H1 (cell line): ENCODE data around the gene VAMP2. TPM values are rescaled to one million over a fixed set of nuclear protein-coding genes. Genes with fewer than 3 reads are reported as not detected.
A peak's percentile ranks its signal among the peaks of the same experiment; 100 is the strongest.

ENCODE experiments used
- CTCF ChIA-PET: fragments of 300-600 bp; sonication (Branson Sonifier 250); formaldehyde crosslinking; loops from one replicate; lab custom pipeline; 2021; ENCODE audit not compliant: partially characterized antibody; lab: Charles Lee
- POLR2A ChIA-PET: fragments of 300-600 bp; sonication (Branson Sonifier 250); formaldehyde crosslinking; loops from one replicate; lab custom pipeline; 2021; ENCODE audit warnings: inconsistent platforms; ENCODE audit not compliant: partially characterized antibody; lab: Charles Lee
- DNase-seq, 2 experiments: peaks; one replicate each; pipeline versions ENCODE4 v3.0.0 to v3.0.0-alpha.2; 2010 to 2022; ENCODE audit warnings: low spot score in 2 of 2, low read depth in 1 of 2, mixed read lengths in 1 of 2
- FAIRE-seq: peaks from 2 replicates; lab custom pipeline; 2011; peaks lifted over from hg19 to GRCh38; lab: Jason Lieb, UNC
- H2AFZ ChIP-seq: 2 replicates; pipeline ENCODE4 v1.8.1; 2012; ENCODE audit warnings: low read length, inconsistent platforms
- H2AK5ac ChIP-seq: 2 replicates; pipeline ENCODE4 v1.6.1; 2013; ENCODE audit warnings: low read depth, low read length
- H2BK120ac ChIP-seq: replicated peaks from 2 replicates; pipeline ENCODE3; 2013; ENCODE audit warnings: low read depth, low read length, inconsistent platforms
- H2BK12ac ChIP-seq: 2 replicates; pipeline ENCODE4 v1.6.1; 2013; ENCODE audit warnings: low read depth, low read length
- H2BK15ac ChIP-seq: 2 replicates; pipeline ENCODE4 v1.6.1; 2013; ENCODE audit warnings: low read length
- H2BK20ac ChIP-seq: 2 replicates; pipeline ENCODE4 v1.6.1; 2013; ENCODE audit warnings: low read length
- H2BK5ac ChIP-seq: 2 replicates; pipeline ENCODE4 v1.6.1; 2013; ENCODE audit warnings: low read depth, low read length
- H3K14ac ChIP-seq: 2 replicates; pipeline ENCODE4 v1.6.1; 2013; ENCODE audit warnings: inconsistent platforms; ENCODE audit not compliant: insufficient read length
- H3K18ac ChIP-seq: 2 replicates; pipeline ENCODE4 v1.6.1; 2013; ENCODE audit warnings: low read length; ENCODE audit errors: extremely low read depth
- H3K23ac ChIP-seq: 2 replicates; pipeline ENCODE4 v1.6.1; 2013; ENCODE audit warnings: inconsistent platforms; ENCODE audit not compliant: insufficient read length
- H3K23me2 ChIP-seq: 2 replicates; pipeline ENCODE4 v1.6.1; 2013; ENCODE audit warnings: low read depth, low read length
- H3K27ac ChIP-seq: 2 replicates; pipeline ENCODE4 v1.6.1; 2011; ENCODE audit warnings: low read depth, low read length, inconsistent platforms
- H3K27me3 ChIP-seq, 4 experiments: replicated peaks in 1 of 4; 1 replicate in 1 of 4; 2 replicates in 3 of 4; pipeline versions ENCODE4 v1.6.1 to v1.8.1; 2011 to 2013; ENCODE audit warnings: low read length in 3 of 4, mild to moderate bottlenecking in 3 of 4, inconsistent platforms in 2 of 4, mixed read lengths in 2 of 4, moderate library complexity in 1 of 4; ENCODE audit not compliant: control insufficient read depth in 3 of 4, insufficient read depth in 3 of 4; ENCODE audit errors: extremely low read depth in 1 of 4
- H3K36me3 ChIP-seq, 4 experiments: 2 replicates each; pipeline versions ENCODE4 v1.6.1 to v1.8.1; 2011 to 2013; ENCODE audit warnings: mild to moderate bottlenecking in 4 of 4, low read length in 3 of 4, moderate library complexity in 2 of 4, control low read depth in 1 of 4, inconsistent platforms in 1 of 4; ENCODE audit not compliant: insufficient read depth in 4 of 4, control insufficient read depth in 2 of 4
- H3K4ac ChIP-seq: replicated peaks from 2 replicates; pipeline ENCODE3; 2013; ENCODE audit warnings: low read length, low read depth, mixed read lengths, inconsistent platforms; ENCODE audit not compliant: insufficient read length
- H3K4me1 ChIP-seq, 4 experiments: replicated peaks in 1 of 4; 1 replicate in 1 of 4; 2 replicates in 3 of 4; pipeline versions ENCODE4 v1.6.1 to v1.8.1; 2011 to 2013; ENCODE audit warnings: low read length in 3 of 4, inconsistent platforms in 2 of 4, mixed read lengths in 1 of 4; ENCODE audit not compliant: insufficient read depth in 4 of 4, control insufficient read depth in 3 of 4
- H3K4me2 ChIP-seq, 2 experiments: 2 replicates each; pipeline versions ENCODE4 v1.6.1 to v1.8.1; 2011 to 2013; ENCODE audit warnings: low read depth in 2 of 2, low read length in 2 of 2, control low read depth in 1 of 2, inconsistent platforms in 1 of 2, mild to moderate bottlenecking in 1 of 2; ENCODE audit not compliant: insufficient read depth in 1 of 2
- H3K4me3 ChIP-seq, 4 experiments: fragments of 200-600, 300-600 bp in 1 of 4; sonication (generic), shearing (Covaris generic), sonication (Bioruptor Twin) in 1 of 4; 2 replicates each; pipeline versions ENCODE4 v1.5.1 to v1.8.1; 2011 to 2016; ENCODE audit warnings: low read length in 4 of 4, low read depth in 3 of 4, control low read depth in 2 of 4, inconsistent platforms in 2 of 4, mild to moderate bottlenecking in 2 of 4, mixed read lengths in 1 of 4, moderate library complexity in 1 of 4; ENCODE audit not compliant: insufficient read depth in 2 of 4; ENCODE audit errors: extremely low read depth in 1 of 4
- H3K56ac ChIP-seq: replicated peaks from 2 replicates; pipeline ENCODE3; 2013; ENCODE audit warnings: low read depth, mild to moderate bottlenecking, mixed read lengths, low read length, inconsistent platforms; ENCODE audit not compliant: insufficient read length
- H3K79me1 ChIP-seq: 2 replicates; pipeline ENCODE4 v1.6.1; 2013; ENCODE audit warnings: low read depth, low read length, control low read depth
- H3K79me2 ChIP-seq, 2 experiments: 2 replicates each; pipeline versions ENCODE4 v1.6.1 to v1.8.1; 2012 to 2013; ENCODE audit warnings: low read length in 2 of 2, mild to moderate bottlenecking in 2 of 2, inconsistent platforms in 1 of 2; ENCODE audit not compliant: insufficient read depth in 2 of 2, control insufficient read depth in 1 of 2
- H3K9ac ChIP-seq, 4 experiments: replicated peaks in 1 of 4; 1 replicate in 1 of 4; 2 replicates in 3 of 4; pipeline versions ENCODE4 v1.6.1 to v1.8.1; 2011 to 2013; ENCODE audit warnings: low read depth in 3 of 4, low read length in 3 of 4, control low read depth in 2 of 4, mild to moderate bottlenecking in 2 of 4, moderate library complexity in 2 of 4, inconsistent platforms in 1 of 4; ENCODE audit errors: extremely low read depth in 1 of 4
- H3K9me3 ChIP-seq, 2 experiments: 2 replicates each; pipeline versions ENCODE4 v1.6.1 to v1.8.1; 2012 to 2013; ENCODE audit warnings: mild to moderate bottlenecking in 2 of 2, moderate library complexity in 2 of 2, control low read depth in 1 of 2, inconsistent platforms in 1 of 2, low read depth in 1 of 2, low read length in 1 of 2, mixed read lengths in 1 of 2; ENCODE audit not compliant: insufficient read depth in 2 of 2
- H4K20me1 ChIP-seq, 2 experiments: replicated peaks in 1 of 2; 2 replicates each; pipeline versions ENCODE3 to v1.8.1; 2011 to 2013; ENCODE audit warnings: inconsistent platforms in 2 of 2, low read length in 2 of 2, mild to moderate bottlenecking in 1 of 2; ENCODE audit not compliant: insufficient read depth in 2 of 2, control insufficient read depth in 1 of 2
- H4K5ac ChIP-seq: 2 replicates; pipeline ENCODE4 v1.6.1; 2013; ENCODE audit warnings: low read length, low read depth, mixed read lengths, inconsistent platforms; ENCODE audit not compliant: insufficient read length
- H4K8ac ChIP-seq: 2 replicates; pipeline ENCODE4 v1.8.0; 2013; ENCODE audit warnings: mild to moderate bottlenecking, moderate library complexity, low read length, inconsistent platforms; ENCODE audit not compliant: insufficient read depth; ENCODE audit errors: extremely low read depth
- H4K91ac ChIP-seq: replicated peaks from 2 replicates; pipeline ENCODE3; 2013; ENCODE audit warnings: low read length, mixed read lengths, inconsistent platforms; ENCODE audit not compliant: insufficient read length
- BCL11A ChIP-seq, 2 experiments: IDR thresholded peaks; one replicate each; pipeline ENCODE4 v1.6.1; 2011; ENCODE audit warnings: low read depth in 2 of 2, low read length in 2 of 2, mild to moderate bottlenecking in 2 of 2
- KDM4A ChIP-seq: IDR thresholded peaks from one replicate; pipeline ENCODE4 v1.7.1; 2012; ENCODE audit warnings: low read depth, mild to moderate bottlenecking, moderate library complexity, low read length, inconsistent platforms; ENCODE audit not compliant: severe bottlenecking
- YY1 ChIP-seq: IDR thresholded peaks from 2 replicates; pipeline ENCODE4 v1.6.1; 2011; ENCODE audit warnings: low read depth, mild to moderate bottlenecking, low read length
- WGBS, 2 experiments: shearing (Covaris generic) in 1 of 2; methylation state at CpG; one replicate each; pipeline versions ENCODE4 v1.1.6 to v1.1.7; 2013 to 2015; ENCODE audit warnings: low lambda C conversion rate in 2 of 2, mixed read lengths in 2 of 2, inconsistent platforms in 1 of 2, low coverage in 1 of 2, missing lambda C conversion rate in 1 of 2; ENCODE audit not compliant: insufficient replicate concordance in 2 of 2, insufficient coverage in 1 of 2, insufficient read length in 1 of 2; ENCODE audit errors: extremely low coverage in 1 of 2, missing lambda C conversion rate in 1 of 2; 5-methylcytosine and 5-hydroxymethylcytosine counted together
- polyA plus RNA-seq, 7 experiments: library from polyadenylated mRNA; depleted of rRNA in 3 of 7; stranded (reverse) in 5 of 7; unstranded in 2 of 7; fragments of >200 nt in 5 of 7; fragments of 200-250 nt in 2 of 7; gene quantifications; 1 replicate in 5 of 7; 2 replicates in 1 of 7; 4 replicates in 1 of 7; pipeline versions ENCODE4 v1.2.1 to v1.2.3, GENCODE V29; 2011 to 2013; ENCODE audit warnings: missing spikeins in 2 of 7, mixed read lengths in 2 of 7
- total RNA-seq: library from RNA; stranded (reverse); fragmentation: NEBNext Ultra II Directional; extraction: Animal tissue kit (Norgen Biotek cat#: 25700); gene quantifications from 2 replicates; pipeline ENCODE4 v1.2.1, GENCODE V29; 2021

Gene VAMP2
- total and polyA plus RNA-seq, 2 of the 8 experiments (the other 6 are each of a cell fraction or from before 2014, with no cell fraction given), result 19.3 to 20.5 TPM

DNA sequence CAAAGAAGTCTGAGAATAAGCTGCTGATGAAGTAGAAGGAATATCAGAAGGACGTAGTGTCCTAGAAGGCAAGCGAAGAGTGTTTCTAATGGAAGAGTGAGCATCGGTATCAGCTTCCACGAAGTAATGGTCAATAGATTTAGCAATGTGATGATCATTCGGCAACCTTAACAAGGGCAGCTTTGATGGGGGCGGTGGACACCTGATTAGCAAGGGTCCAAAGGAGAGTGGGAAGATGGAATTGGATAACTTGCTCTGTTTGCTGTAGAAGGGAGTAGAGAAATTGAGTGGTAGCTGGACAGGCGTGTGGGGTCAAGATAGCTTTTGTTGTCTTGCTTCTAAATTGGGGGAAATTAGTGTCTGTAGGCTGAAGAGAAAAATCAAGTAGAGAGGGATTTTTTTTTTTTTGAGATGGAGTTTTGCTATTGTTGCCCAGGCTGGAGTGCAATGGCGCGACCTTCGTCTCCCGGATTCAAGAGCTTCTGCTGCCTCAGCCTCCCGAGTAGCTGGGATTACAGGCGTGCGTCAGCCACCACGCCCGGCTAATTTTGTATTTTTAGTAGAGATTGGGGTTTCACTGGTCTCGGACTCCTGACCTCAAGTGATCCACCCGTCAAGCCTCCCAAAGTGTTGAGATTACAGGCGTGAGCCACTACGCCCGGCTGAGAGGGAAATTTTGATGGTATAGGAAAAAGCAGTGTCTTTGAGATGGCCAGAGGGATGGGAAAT is 24.9 kb downstream of the VAMP2 start:
- peak overlapping the region; percentile 99 for H2AFZ ChIP-seq
- FAIRE-seq, result no peak
- H3K9me3 ChIP-seq, result no peaks in the 10 kb centered on the region
- H3K79me2 ChIP-seq, result no peaks in the 10 kb centered on the region
- CTCF ChIA-PET, result interaction anchor here (0.7 to 14.1 kb wide), 27 partner anchors 10 to 226 kb away, joined by 3 to 133 read pairs (median 3); partner anchors contain the start of genes ALOXE3, HES7, TMEM107 and VAMP2
- no peak overlapping the region for H2BK20ac ChIP-seq
- H3K56ac ChIP-seq, result no peak overlapping the region
- 0 out of 2 replicates have a peak overlapping the region, but pooled peaks have one; percentile 87 for H2BK12ac ChIP-seq
- H4K91ac ChIP-seq, result no peak overlapping the region
- H3K79me1 ChIP-seq, result no peaks in the 10 kb centered on the region
- H2BK5ac ChIP-seq, result no peak overlapping the region
- no peak for DNase-seq
- WGBS, 2 experiments, result 23% methylated on average over 21 of the region's 21 CpGs; no CpG with 5 or more reads in 1 of the 2 experiments
- peaks cover 9% of the 10 kb centered on the region for H3K23me2 ChIP-seq
- peaks cover 0 to 7% (median 2%) of the 10 kb centered on the region in 4 experiments; a peak in 4 of 7 replicates for H3K27me3 ChIP-seq
- POLR2A ChIA-PET, result interaction anchor here (0.9 to 10.3 kb wide), 12 partner anchors 9 to 113 kb away, joined by 3 to 76 read pairs (median 8); partner anchors contain the start of genes AURKB, CTC1, PER1 and VAMP2
- no peak overlapping the region for H3K27ac ChIP-seq
- H2AK5ac ChIP-seq, result peak overlapping the region; percentile 91
- peaks cover 0 to 15% (median 10%) of the 10 kb centered on the region in 4 experiments; a peak in 6 of 7 replicates for H3K4me1 ChIP-seq
- no peak overlapping the region for H2BK120ac ChIP-seq
- TF ChIP-seq BCL11A (IDR thresholded peaks at IDR 0.05; ENCODE audit: low read depth in 2 of 2, low read length in 2 of 2) (no peak), YY1 (0 out of 2 replicates have a peak, but pooled peaks have one; percentile 31), KDM4A (peak; percentile 21)
- peaks cover 0 to 4% of the 10 kb centered on the region in 2 experiments for H4K20me1 ChIP-seq
- H3K4me2 ChIP-seq, result peak overlapping the region; percentile 85 to 99
- H3K4ac ChIP-seq, result no peak overlapping the region
- H3K23ac ChIP-seq, result no peak overlapping the region
- H4K8ac ChIP-seq, result no peak overlapping the region
- peak overlapping the region; percentile 86 to 98 (median 92) for H3K4me3 ChIP-seq
- H4K5ac ChIP-seq, result no peak overlapping the region
- H3K18ac ChIP-seq, result peak overlapping the region; percentile 71; the same call in 1 of the 2 replicates
- H3K9ac ChIP-seq, result peak overlapping the region; percentile 29 to 70 (median 42); a peak in 4 of 7 replicates
- peaks cover 3 to 16% (median 6%) of the 10 kb centered on the region in 4 experiments for H3K36me3 ChIP-seq
- H2BK15ac ChIP-seq, result peak overlapping the region; percentile 75; the same call in 1 of the 2 replicates
- no peak overlapping the region for H3K14ac ChIP-seq
